GM19467 (cell line): ENCODE results near the gene ZNF556.
"Not testable (repeated sequence)": the region's sequence is repeated elsewhere in the genome, so short reads cannot be mapped to it uniquely, and the experiment has no call there.

ENCODE experiments used
- ATAC-seq: cut with Tn5 transposase; IDR thresholded peaks from one replicate; pipeline ENCODE4 v1.9.1; 2021; ENCODE audit warnings: mild to moderate bottlenecking, moderate library complexity; ENCODE audit not compliant: unreplicated experiment

ZNF556 gene

GRCh38 chr19:2903326-2903725 is 36.2 kb downstream of the ZNF556 start:
- ATAC-seq = not testable (repeated sequence)

GRCh38 chr19:2905918-2906519 is 38.9 kb downstream of the ZNF556 start:
- no peak for ATAC-seq

GRCh38 chr19:2906631-2907195 is 39.6 kb downstream of the ZNF556 start:
- ATAC-seq = no peak

GRCh38 chr19:2912306-2912705 is 45.2 kb downstream of the ZNF556 start:
- ATAC-seq = no peak

GRCh38 chr19:2917275-2918184 is 50.4 kb downstream of the ZNF556 start:
- no peak for ATAC-seq

- ATAC-seq = no peak
Measured at GRCh38 chr19:2922987-2923386, 55.9 kb downstream of the ZNF556 start.

GRCh38 chr19:2923510-2923909 is 56.4 kb downstream of the ZNF556 start:
- ATAC-seq = no peak

GRCh38 chr19:2926341-2927031 is 59.4 kb downstream of the ZNF556 start:
- ATAC-seq = no peak

- no peak for ATAC-seq
Measured at GRCh38 chr19:2927032-2927430, 59.9 kb downstream of the ZNF556 start.
